GM12872 (cell line): ENCODE data around the gene CCDC88C.

Source experiments
- CTCF ChIP-seq: IDR thresholded peaks from 3 replicates; pipeline ENCODE4 v1.5.1; 2011; ENCODE audit warnings: low read depth, mild to moderate bottlenecking, low read length, moderate library complexity; ENCODE audit not compliant: insufficient read depth

Gene CCDC88C, protein sequence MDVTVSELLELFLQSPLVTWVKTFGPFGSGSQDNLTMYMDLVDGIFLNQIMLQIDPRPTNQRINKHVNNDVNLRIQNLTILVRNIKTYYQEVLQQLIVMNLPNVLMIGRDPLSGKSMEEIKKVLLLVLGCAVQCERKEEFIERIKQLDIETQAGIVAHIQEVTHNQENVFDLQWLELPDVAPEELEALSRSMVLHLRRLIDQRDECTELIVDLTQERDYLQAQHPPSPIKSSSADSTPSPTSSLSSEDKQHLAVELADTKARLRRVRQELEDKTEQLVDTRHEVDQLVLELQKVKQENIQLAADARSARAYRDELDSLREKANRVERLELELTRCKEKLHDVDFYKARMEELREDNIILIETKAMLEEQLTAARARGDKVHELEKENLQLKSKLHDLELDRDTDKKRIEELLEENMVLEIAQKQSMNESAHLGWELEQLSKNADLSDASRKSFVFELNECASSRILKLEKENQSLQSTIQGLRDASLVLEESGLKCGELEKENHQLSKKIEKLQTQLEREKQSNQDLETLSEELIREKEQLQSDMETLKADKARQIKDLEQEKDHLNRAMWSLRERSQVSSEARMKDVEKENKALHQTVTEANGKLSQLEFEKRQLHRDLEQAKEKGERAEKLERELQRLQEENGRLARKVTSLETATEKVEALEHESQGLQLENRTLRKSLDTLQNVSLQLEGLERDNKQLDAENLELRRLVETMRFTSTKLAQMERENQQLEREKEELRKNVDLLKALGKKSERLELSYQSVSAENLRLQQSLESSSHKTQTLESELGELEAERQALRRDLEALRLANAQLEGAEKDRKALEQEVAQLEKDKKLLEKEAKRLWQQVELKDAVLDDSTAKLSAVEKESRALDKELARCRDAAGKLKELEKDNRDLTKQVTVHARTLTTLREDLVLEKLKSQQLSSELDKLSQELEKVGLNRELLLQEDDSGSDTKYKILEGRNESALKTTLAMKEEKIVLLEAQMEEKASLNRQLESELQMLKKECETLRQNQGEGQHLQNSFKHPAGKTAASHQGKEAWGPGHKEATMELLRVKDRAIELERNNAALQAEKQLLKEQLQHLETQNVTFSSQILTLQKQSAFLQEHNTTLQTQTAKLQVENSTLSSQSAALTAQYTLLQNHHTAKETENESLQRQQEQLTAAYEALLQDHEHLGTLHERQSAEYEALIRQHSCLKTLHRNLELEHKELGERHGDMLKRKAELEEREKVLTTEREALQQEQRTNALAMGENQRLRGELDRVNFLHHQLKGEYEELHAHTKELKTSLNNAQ (N-terminal part only)

GRCh38 chr14:91417120-91417982, at the start of gene CCDC88C:
Gene CCDC88C (minus strand): TSS chr14:91417820. CDS start chr14:91417690, 130 bp downstream.
- TF ChIP-seq CTCF = no peak

DNA sequence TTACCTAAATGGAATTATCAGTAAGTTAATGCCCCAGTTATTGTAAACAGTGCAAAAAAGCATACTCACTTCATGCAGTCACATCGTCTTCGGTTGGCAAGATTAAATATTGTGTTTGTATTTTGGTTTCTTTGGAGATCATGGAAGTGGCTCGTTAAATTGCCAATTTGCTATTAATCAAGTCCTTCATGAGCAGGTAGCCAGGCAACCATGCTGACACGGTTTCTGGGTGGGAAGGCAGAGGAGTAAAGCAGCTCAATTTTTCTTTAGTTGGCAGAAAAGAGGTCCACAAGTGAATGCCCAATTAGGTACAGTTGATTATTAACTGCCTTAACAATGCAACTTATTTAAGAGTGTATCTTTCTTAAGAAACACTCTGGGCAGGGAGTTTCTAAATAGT, 48.6 kb upstream of the CCDC88C start:
- TF ChIP-seq CTCF = no peak

- no peak for TF ChIP-seq CTCF
These were observed 47.1 kb upstream of the CCDC88C start for GRCh38 chr14:91464615-91465205.

DNA sequence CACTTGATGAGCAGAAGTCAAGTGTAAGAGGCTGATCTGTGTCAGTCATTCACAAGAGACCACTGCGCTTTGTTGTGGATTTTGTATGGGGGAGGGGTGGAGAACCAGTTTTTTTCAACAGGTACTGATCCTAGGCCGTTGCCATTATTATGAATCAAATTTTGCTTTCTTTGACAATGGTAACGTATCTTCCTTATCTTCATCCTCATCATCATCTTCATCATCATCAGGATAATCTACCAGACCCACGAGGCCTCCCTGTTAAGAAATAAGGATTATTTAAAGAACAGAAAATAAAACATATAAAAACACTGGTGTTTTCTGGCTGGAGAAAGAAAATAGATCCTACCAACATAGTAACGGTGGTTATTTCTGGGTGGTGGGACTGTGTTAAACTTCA, 41.0 kb upstream of the CCDC88C start:
- TF ChIP-seq CTCF = no peak

DNA sequence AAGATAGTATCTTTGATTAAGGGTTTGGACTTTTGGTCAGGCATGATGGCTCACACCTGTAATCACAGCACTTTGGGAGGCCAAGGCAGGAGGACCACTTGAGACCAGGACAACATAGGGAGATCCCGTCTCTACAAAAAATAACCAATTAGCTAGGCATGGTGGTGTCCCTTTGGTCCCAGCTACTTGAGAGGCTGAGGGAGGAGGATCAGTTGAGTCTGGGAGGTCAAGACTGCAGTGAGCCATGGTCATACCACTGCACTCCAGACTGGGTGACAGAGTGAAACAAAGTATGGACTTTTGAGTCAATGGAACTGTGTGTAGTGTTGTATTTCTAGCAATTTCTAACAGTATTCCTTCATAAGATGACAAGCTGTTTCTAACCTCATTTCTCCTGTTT, 38.7 kb upstream of the CCDC88C start:
- no peak for TF ChIP-seq CTCF

- TF ChIP-seq CTCF = no peak
These were observed 37.0 kb upstream of the CCDC88C start for GRCh38 chr14:91454580-91454979.
